HepG2 (cell line): Measurements from ENCODE around the gene LRP1B. TPM values are rescaled to one million over a fixed set of nuclear protein-coding genes. Genes with fewer than 3 reads are reported as not detected.

ENCODE experiments used
- ATAC-seq: fragments of 200-7000 bp; cut with Tn5 transposase; 3 replicates; pipeline ENCODE4 v1.9.1; 2020; ENCODE audit warnings: mild to moderate bottlenecking, moderate library complexity
- BruUV-seq: library from RNA; stranded (reverse); fragments of 400-500 nt; replicated peaks from 2 replicates; lab custom pipeline; 2021; lab: Mats Ljungman, UMichigan
- CTCF ChIA-PET: fragments of 300-600 bp; formaldehyde crosslinking; extraction: SDS; loops from one replicate; lab custom pipeline; 2021; ENCODE audit warnings: low total read pairs, inconsistent platforms, low intra/inter-chr PET ratio; lab: Yijun Ruan, JAX
- POLR2A ChIA-PET: fragments of 350-600 bp; sonication (Branson Sonifier 250); formaldehyde crosslinking; loops from one replicate; lab custom pipeline; 2020; ENCODE audit warnings: antibody characterized with exemption, inconsistent platforms; lab: Yijun Ruan, JAX
- DNase-seq: peaks from one replicate; pipeline ENCODE4 v3.0.0-alpha.2; 2015; ENCODE audit warnings: low spot score
- FAIRE-seq: peaks from 3 replicates; lab custom pipeline; 2011; peaks lifted over from hg19 to GRCh38; lab: Jason Lieb, UNC
- H2AFZ ChIP-seq: one replicate; pipeline ENCODE4 v1.6.1; 2011; ENCODE audit warnings: low read length, inconsistent platforms
- H3K27ac ChIP-seq: fragments of 300-600 bp; 3 replicates; pipeline ENCODE4 v1.8.0; 2011; ENCODE audit warnings: mixed run types, mild to moderate bottlenecking, mixed read lengths, low read length, inconsistent platforms; ENCODE audit not compliant: insufficient read depth; ENCODE audit errors: extremely low read length
- H3K27me3 ChIP-seq, 2 experiments: fragments of 200-600 bp in 1 of 2; 2 replicates in 1 of 2; 3 replicates in 1 of 2; pipeline versions ENCODE4 v1.6.0 to v1.8.0; 2011; ENCODE audit warnings: low read length in 2 of 2, mild to moderate bottlenecking in 2 of 2, moderate library complexity in 2 of 2, inconsistent platforms in 1 of 2; ENCODE audit not compliant: insufficient read depth in 2 of 2, control insufficient read depth in 1 of 2
- H3K36me3 ChIP-seq, 2 experiments: fragments of 200-600 bp in 1 of 2; replicated peaks in 1 of 2; 2 replicates in 1 of 2; 3 replicates in 1 of 2; pipeline versions ENCODE4 v1.5.1 to v1.8.0; 2011; ENCODE audit warnings: low read length in 2 of 2, inconsistent platforms in 1 of 2; ENCODE audit not compliant: insufficient read depth in 2 of 2, control insufficient read depth in 1 of 2
- H3K4me1 ChIP-seq: 2 replicates; pipeline ENCODE4 v1.5.1; 2012; ENCODE audit warnings: low read length, inconsistent platforms; ENCODE audit not compliant: insufficient read depth
- H3K4me2 ChIP-seq: 2 replicates; pipeline ENCODE4 v1.6.0; 2011; ENCODE audit warnings: low read depth, low read length, inconsistent platforms
- H3K4me3 ChIP-seq, 3 experiments: fragments of 200-600 bp in 1 of 3; sonication (generic), shearing (Covaris generic) in 1 of 3; replicated peaks in 1 of 3; 2 replicates each; pipeline ENCODE4 v1.5.1; 2011 to 2016; ENCODE audit warnings: low read length in 3 of 3, inconsistent platforms in 2 of 3, low read depth in 2 of 3, mild to moderate bottlenecking in 2 of 3, control low read depth in 1 of 3, mixed read lengths in 1 of 3; ENCODE audit not compliant: insufficient read depth in 1 of 3
- H3K79me2 ChIP-seq: one replicate; pipeline ENCODE4 v1.6.1; 2011; ENCODE audit warnings: low read length, inconsistent platforms; ENCODE audit not compliant: insufficient read depth
- H3K9ac ChIP-seq: 2 replicates; pipeline ENCODE4 v1.6.0; 2011; ENCODE audit warnings: mild to moderate bottlenecking, low read depth, low read length, inconsistent platforms; ENCODE audit not compliant: insufficient read depth
- H3K9me3 ChIP-seq: 2 replicates; pipeline ENCODE4 v1.5.1; 2012; ENCODE audit warnings: mild to moderate bottlenecking, low read length
- H4K20me1 ChIP-seq: 2 replicates; pipeline ENCODE4 v1.6.0; 2011; ENCODE audit warnings: inconsistent platforms, mild to moderate bottlenecking, low read length, moderate library complexity; ENCODE audit not compliant: insufficient read depth
- BCL6 ChIP-seq: IDR thresholded peaks from 2 replicates; pipeline ENCODE4 v1.6.1; 2016; ENCODE audit warnings: missing genetic modification reagents, missing compliant biosample characterization
- E2F5 ChIP-seq: sonication (generic); formaldehyde crosslinking; conservative IDR thresholded peaks from 2 replicates; pipeline ENCODE4 v1.4.0; 2020; ENCODE audit warnings: missing genetic modification reagents
- FUBP1 ChIP-seq: sonication (generic); formaldehyde crosslinking; IDR thresholded peaks from 2 replicates; pipeline ENCODE4 v1.5.1; 2020; ENCODE audit warnings: missing genetic modification reagents, mild to moderate bottlenecking, borderline replicate concordance
- GLI4 ChIP-seq: sonication (generic); formaldehyde crosslinking; IDR thresholded peaks from 2 replicates; pipeline ENCODE4 v1.5.1; 2020; ENCODE audit warnings: missing genetic modification reagents, mild to moderate bottlenecking, moderate library complexity, borderline replicate concordance
- GPN1 ChIP-seq: sonication (generic); formaldehyde crosslinking; IDR thresholded peaks from 2 replicates; pipeline ENCODE4 v1.5.1; 2020; ENCODE audit warnings: missing genetic modification reagents, borderline replicate concordance
- MXD4 ChIP-seq: IDR thresholded peaks from 2 replicates; pipeline ENCODE4 v1.6.1; 2016; ENCODE audit warnings: mild to moderate bottlenecking, missing biosample characterization, missing genetic modification reagents
- NFYB ChIP-seq: sonication (generic); formaldehyde crosslinking; IDR thresholded peaks from 2 replicates; pipeline ENCODE4 v1.4.0; 2020; ENCODE audit warnings: missing genetic modification reagents
- NR2C2 ChIP-seq: sonication (generic); formaldehyde crosslinking; IDR thresholded peaks from 2 replicates; pipeline ENCODE4 v1.4.0; 2020; ENCODE audit warnings: missing genetic modification reagents, mild to moderate bottlenecking, moderate library complexity, borderline replicate concordance
- TCF7L2 ChIP-seq: IDR thresholded peaks from 2 replicates; pipeline ENCODE4 v1.6.1; 2011; ENCODE audit warnings: mild to moderate bottlenecking, low read depth, low read length, moderate library complexity
- THAP7 ChIP-seq: sonication (generic); formaldehyde crosslinking; IDR thresholded peaks from 2 replicates; pipeline ENCODE4 v1.8.1; 2023; ENCODE audit warnings: mild to moderate bottlenecking, missing genetic modification reagents
- USF2 ChIP-seq, 2 experiments: sonication (generic) in 1 of 2; formaldehyde crosslinking in 1 of 2; IDR thresholded peaks; 2 replicates each; pipeline versions ENCODE4 v1.5.1 to v1.6.1; 2011 to 2020; ENCODE audit warnings: borderline replicate concordance in 1 of 2, low read depth in 1 of 2, low read length in 1 of 2, mild to moderate bottlenecking in 1 of 2, missing genetic modification reagents in 1 of 2, moderate library complexity in 1 of 2
- ZBTB49 ChIP-seq: sonication (generic); formaldehyde crosslinking; IDR thresholded peaks from 2 replicates; pipeline ENCODE4 v1.4.0; 2020; ENCODE audit warnings: missing genetic modification reagents, borderline replicate concordance
- ZNF138 ChIP-seq: sonication (generic); formaldehyde crosslinking; IDR thresholded peaks from 2 replicates; pipeline ENCODE4 v1.5.0; 2020; ENCODE audit warnings: mild to moderate bottlenecking, low read depth, missing genetic modification reagents
- ZNF362 ChIP-seq: sonication (generic); formaldehyde crosslinking; IDR thresholded peaks from 2 replicates; pipeline ENCODE4 v1.4.0; 2020; ENCODE audit warnings: missing genetic modification reagents, mild to moderate bottlenecking, borderline replicate concordance
- ZNF567 ChIP-seq: sonication (generic); formaldehyde crosslinking; IDR thresholded peaks from 2 replicates; pipeline ENCODE4 v1.8.1; 2023; ENCODE audit warnings: mild to moderate bottlenecking, missing genetic modification reagents, borderline replicate concordance
- WGBS: methylation state at CpG from one replicate; pipeline ENCODE4 v1.1.6; 2017; ENCODE audit warnings: low lambda C conversion rate; 5-methylcytosine and 5-hydroxymethylcytosine counted together
- in situ Hi-C: cut with HindIII; loops from 2 replicates; pipeline ENCODE4 v1.10.0; 2017; ENCODE audit warnings: low pct_unique_long_range_greater_than_20kb; ENCODE audit not compliant: extremely low pct_ligation_motif_present
- intact Hi-C: fragments of 100-400 bp; cut with micrococcal nuclease; formaldehyde crosslinking; loops from one replicate; pipeline ENCODE4 v1.10.0; 2022; ENCODE audit not compliant: unreplicated experiment
- polyA plus RNA-seq, 8 experiments: library from polyadenylated mRNA; depleted of rRNA in 3 of 8; stranded (reverse) in 7 of 8; unstranded in 1 of 8; fragments of >200 nt; fragmentation: Illumina TruSeq in 4 of 8; extraction: Trizol in 4 of 8; gene quantifications; 2 replicates each; pipeline versions ENCODE4 v1.2.1 to v1.2.3, GENCODE V29; 2011 to 2016; ENCODE audit warnings: low read depth in 4 of 8, missing spikeins in 1 of 8, mixed read lengths in 1 of 8; ENCODE audit not compliant: insufficient read depth in 1 of 8
- total RNA-seq, 5 experiments: library from RNA; depleted of rRNA; stranded (reverse); fragments of >200 nt; fragmentation: Illumina TruSeq; extraction: Trizol; gene quantifications; 2 replicates each; pipeline ENCODE4 v1.2.3, GENCODE V29; 2016; ENCODE audit warnings: low read depth in 1 of 5

The LRP1B gene
- total and polyA plus RNA-seq, 2 of the 13 experiments (the other 11 are each of a cell fraction or from before 2014, with no cell fraction given): 0.04 TPM; not detected in 1

GRCh38 chr2:140895378-140895777 is 1235.4 kb downstream of the LRP1B start:
- WGBS: 5% methylated on average over 9 of the region's 9 CpGs
- Histone ChIP-seq H3K27ac (no peak overlapping the region), H3K27me3 (no peaks in the 10 kb centered on the region), H3K36me3 (no peaks in the 10 kb centered on the region), H3K4me1 (no peaks in the 10 kb centered on the region), H3K4me2 (no peak overlapping the region), H3K4me3 (no peak overlapping the region), H4K20me1 (no peaks in the 10 kb centered on the region), H3K79me2 (no peaks in the 10 kb centered on the region), H2AFZ (no peak overlapping the region), H3K9me3 (no peaks in the 10 kb centered on the region), H3K9ac (no peak overlapping the region)
- intact Hi-C loops (no loop called here), in situ Hi-C loops (no loop called here)
- FAIRE-seq: no peak
- ATAC-seq: peak; percentile 41; the same call in 2 of the 3 replicates
- POLR2A ChIA-PET: no interaction called here
- CTCF ChIA-PET: no interaction called here
- no peak for DNase-seq
- BruUV-seq: no TSS peak
- TF ChIP-seq TCF7L2 (no peak), NR2C2 (CRISPR knock-in tag) (no peak), ZBTB49 (CRISPR knock-in tag) (no peak), ZNF362 (CRISPR knock-in tag) (no peak), THAP7 (CRISPR knock-in tag) (no peak), GPN1 (CRISPR knock-in tag) (no peak), MXD4 (CRISPR knock-in tag) (no peak), FUBP1 (CRISPR knock-in tag) (no peak), ZNF567 (CRISPR knock-in tag) (no peak), BCL6 (CRISPR knock-in tag) (no peak), GLI4 (CRISPR knock-in tag) (no peak), NFYB (CRISPR knock-in tag) (no peak), USF2 (IDR thresholded peaks at IDR 0.05; ENCODE audit: low read depth, low read length) (no peak), USF2 (CRISPR knock-in tag; IDR thresholded peaks at IDR 0.05; ENCODE audit: borderline replicate concordance) (no peak), E2F5 (no peak), ZNF138 (CRISPR knock-in tag) (no peak)
